HG03280 (cell line): Measurements from ENCODE around the gene KDELR3.

ENCODE experiments used
- ATAC-seq: cut with Tn5 transposase; IDR thresholded peaks from one replicate; pipeline ENCODE4 v1.9.1; 2021; ENCODE audit warnings: mild to moderate bottlenecking, moderate library complexity; ENCODE audit not compliant: unreplicated experiment

KDELR3 gene

GRCh38 chr22:38481162-38481870 lies 13.4 kb downstream of the KDELR3 start:
- ATAC-seq, result no peak

DNA sequence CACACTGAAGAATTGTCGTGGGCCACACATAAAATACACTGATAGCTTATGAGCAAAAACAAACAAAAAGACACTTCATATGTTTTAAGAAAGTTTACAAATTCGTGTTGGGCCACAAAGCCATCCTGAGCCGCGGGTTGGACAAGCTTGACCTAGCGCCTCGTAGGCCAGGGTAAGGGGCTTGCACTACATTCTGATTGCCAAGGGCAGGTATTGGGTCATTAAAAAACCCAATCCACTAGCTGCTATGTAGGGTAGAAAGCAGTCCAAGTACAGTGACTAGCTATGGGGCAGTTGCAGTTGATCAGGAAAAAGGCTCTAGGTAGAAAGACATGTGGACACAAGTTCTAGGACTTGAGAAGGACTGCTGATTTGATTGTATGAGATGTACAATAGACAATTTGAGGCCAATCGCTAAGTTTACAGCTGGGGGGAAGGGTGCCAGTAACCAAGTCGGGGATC lies 14.0 kb downstream of the KDELR3 start:
- no peak for ATAC-seq

DNA sequence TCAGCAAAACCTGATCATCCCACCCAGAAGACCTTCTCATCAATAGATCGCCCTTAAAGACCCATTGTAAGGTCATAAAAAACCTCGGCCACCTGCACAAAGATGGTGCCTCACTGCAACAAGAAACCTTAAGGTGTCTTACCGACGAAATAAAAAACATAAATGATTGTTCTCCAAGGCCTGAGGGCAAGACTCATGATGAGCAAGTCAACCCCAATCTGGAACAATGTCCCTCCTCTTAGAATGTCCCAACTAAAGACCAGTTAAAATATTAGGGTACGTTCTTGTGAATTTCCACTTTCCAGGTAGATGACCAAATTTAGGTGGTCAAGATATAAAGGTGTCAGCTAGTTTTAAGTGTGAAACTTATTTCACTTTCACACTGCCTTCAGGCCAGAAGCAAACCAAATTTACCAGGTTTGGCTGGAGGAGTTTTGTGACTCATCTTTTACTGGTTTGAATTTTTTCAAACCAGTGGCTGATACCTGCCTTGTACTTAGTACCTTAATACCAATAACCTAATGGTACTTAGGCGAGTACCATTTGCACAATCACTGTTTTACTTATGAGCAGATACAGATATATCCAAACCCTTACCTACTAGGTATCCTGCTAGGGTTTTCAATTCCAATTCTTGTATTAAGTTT lies 14.9 kb downstream of the KDELR3 start:
- no peak for ATAC-seq

- ATAC-seq, result no peak
These were observed 16.3 kb downstream of the KDELR3 start for GRCh38 chr22:38484244-38484643.

- ATAC-seq, result no peak
These were observed 17.9 kb downstream of the KDELR3 start for GRCh38 chr22:38485783-38486182.

DNA sequence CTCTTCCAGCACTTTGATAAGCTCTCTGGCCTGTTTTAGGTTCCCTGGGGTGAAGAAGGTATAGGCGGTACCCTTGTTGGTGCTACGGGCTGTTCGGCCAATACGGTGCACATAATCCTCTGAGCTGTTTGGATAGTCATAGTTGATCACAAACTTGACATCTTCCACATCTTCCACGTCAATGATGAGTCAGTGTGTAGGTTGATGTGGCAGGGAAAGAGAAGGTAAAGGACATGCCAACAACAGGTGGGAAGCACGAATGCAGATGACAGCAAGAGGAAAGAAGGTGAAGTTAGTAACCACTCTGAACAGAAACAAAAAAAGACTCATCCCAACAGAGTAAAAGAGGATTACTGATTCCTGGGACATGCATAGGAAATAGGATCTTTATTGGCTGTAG lies 20.1 kb downstream of the KDELR3 start:
- ATAC-seq, result no peak

DNA sequence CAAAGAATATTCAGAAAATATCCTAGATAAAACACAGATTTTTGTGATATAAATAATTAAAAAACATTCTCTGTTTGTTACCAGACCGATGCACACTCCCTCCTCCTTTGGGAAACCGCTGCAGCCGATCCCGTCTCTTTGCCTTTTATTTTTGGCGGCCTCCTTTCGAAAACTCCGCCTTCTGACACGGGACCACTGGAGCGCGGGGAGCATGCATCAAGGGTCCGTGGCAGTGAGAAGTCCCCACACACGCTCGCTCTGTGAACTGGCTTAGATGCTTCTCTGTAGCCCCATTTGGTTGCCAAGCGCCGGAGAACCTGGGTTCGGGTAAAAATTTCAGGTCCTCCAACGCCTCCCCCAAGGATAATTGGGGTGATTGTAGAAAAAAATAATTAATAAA lies 21.2 kb downstream of the KDELR3 start:
- no peak for ATAC-seq

DNA sequence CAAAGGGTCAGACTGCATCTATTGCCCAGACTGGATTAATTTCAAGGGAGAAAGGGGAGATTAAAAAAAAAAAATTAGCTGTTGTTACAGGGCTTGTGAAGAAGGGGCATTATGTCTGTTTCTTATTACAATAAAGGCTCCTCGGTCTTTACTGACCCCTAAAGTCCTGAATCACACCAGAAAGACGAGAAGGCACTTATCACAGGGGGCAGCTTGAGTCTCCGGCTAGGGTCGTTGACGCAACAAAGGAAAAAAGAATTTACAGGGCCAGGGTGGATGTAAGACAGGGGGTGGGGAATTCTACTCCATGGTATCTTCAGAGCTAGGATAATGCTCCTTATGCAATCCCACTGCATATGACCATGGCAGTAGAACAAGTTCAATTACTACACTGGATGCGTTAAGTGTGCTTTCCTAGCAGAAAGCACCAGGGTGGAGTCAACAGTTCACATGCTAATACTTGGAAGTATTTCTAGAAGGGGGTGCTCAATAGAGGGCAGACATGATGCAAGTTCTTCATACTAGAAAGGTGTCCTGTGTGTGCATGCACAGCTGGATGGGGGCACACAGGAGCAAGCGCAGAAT lies 21.8 kb downstream of the KDELR3 start:
- no peak for ATAC-seq

- ATAC-seq, result no peak
These were observed 22.6 kb downstream of the KDELR3 start for GRCh38 chr22:38490475-38490874.

DNA sequence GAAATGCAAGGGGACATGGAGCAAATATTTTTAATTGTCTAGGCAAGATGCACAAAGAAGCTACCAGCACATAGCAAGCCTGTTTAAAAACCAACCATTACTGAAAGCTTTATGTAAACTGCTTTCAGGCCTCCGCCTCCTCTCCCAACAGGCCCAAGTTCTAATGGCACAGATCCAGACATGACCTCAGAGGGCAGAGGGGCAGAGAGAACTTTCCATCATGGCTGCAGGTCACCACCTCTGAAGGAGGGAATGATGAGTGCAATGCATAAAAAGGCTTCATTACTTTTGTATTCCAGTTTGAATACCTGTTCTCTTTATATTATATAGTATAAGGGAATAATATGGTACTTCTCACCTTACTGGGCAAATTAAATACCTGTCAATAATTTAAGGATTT lies 23.0 kb downstream of the KDELR3 start:
- no peak for ATAC-seq

- ATAC-seq, result no peak
These were observed 23.9 kb downstream of the KDELR3 start for GRCh38 chr22:38491707-38492348.

DNA sequence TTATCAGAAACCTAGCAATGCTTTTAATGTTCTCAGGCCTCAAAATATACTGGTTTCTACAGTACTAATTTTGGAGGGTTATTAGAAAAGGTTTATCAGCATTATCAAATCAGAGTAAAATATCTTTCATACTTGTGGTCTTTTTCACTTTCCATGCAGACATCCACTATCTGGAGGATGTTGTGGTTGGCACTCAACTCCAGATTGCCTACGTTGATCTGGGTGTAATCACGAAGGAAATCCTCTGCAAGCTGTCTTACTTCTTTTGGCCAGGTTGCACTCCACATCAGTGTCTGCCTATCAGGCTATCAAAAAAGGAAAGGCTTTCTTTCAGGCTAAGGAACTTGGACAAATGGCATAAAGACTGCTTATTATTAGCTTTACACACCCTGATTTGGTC lies 26.6 kb downstream of the KDELR3 start:
- no peak for ATAC-seq

GRCh38 chr22:38494939-38495338 lies 27.0 kb downstream of the KDELR3 start:
- no peak for ATAC-seq

DNA sequence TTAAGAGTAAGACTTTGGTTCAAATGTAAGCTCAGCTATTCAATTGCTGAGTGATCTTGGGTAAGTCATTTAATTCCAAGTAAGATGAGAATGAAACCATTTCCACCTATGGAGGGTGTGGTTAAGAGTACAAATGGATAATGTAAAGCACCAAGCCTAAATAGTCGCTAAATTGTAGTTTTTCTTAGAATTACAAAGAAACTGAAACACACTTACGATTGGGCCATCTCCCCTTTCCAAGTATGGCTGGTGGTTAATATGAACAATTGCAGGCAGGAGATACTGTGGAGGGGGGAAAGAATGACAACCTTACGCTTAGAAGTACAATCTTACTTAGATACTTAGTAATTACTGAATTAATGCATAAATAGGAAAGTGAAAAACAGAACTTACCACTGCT lies 30.0 kb downstream of the KDELR3 start:
- ATAC-seq, result no peak

- ATAC-seq, result no peak
These were observed 34.1 kb downstream of the KDELR3 start for GRCh38 chr22:38501797-38502672.

- no peak for ATAC-seq
These were observed 35.1 kb downstream of the KDELR3 start for GRCh38 chr22:38503021-38503420.

GRCh38 chr22:38504731-38505540 lies 37.0 kb downstream of the KDELR3 start:
- ATAC-seq, result no peak

GRCh38 chr22:38505541-38506117 lies 37.7 kb downstream of the KDELR3 start:
- peak; percentile 32 for ATAC-seq

- ATAC-seq, result peak; percentile 85
These were observed 38.4 kb downstream of the KDELR3 start, which contains the start of gene DDX17 for GRCh38 chr22:38506118-38506962. Gene DDX17 (minus strand): TSS chr22:38506311.
